GM12878 (cell line): ENCODE results near the gene TRERF1. TPM values are rescaled to one million over a fixed set of nuclear protein-coding genes. Genes with fewer than 3 reads are reported as not detected.

ENCODE experiments used
- BACH1 ChIP-seq: fragments of 450-650 bp; IDR thresholded peaks from 2 replicates; pipeline ENCODE4 v1.6.1; 2017; ENCODE audit warnings: mild to moderate bottlenecking, borderline replicate concordance
- BCL11A ChIP-seq: IDR thresholded peaks from 2 replicates; pipeline ENCODE4 v1.6.1; 2011; ENCODE audit warnings: low read depth, low read length
- CBX3 ChIP-seq: fragments of 200-600 bp; sonication (generic); IDR thresholded peaks from 2 replicates; pipeline ENCODE4 v1.6.1; 2016; ENCODE audit warnings: low read depth, borderline replicate concordance
- CBX5 ChIP-seq: sonication (generic); IDR thresholded peaks from 2 replicates; pipeline ENCODE4 v1.6.1; 2016; ENCODE audit warnings: low read depth, moderate library complexity, mild to moderate bottlenecking, inconsistent platforms
- CREB1 ChIP-seq: IDR thresholded peaks from 2 replicates; pipeline ENCODE4 v1.6.1; 2012; ENCODE audit warnings: low read depth, mild to moderate bottlenecking, inconsistent platforms
- DPF2 ChIP-seq: fragments of 450-650 bp; IDR thresholded peaks from 2 replicates; pipeline ENCODE4 v1.6.1; 2017; ENCODE audit warnings: mild to moderate bottlenecking
- HDAC6 ChIP-seq: fragments of 200-600 bp; sonication (generic); IDR thresholded peaks from one replicate; pipeline ENCODE4 v1.8.0; 2017; ENCODE audit warnings: antibody characterized with exemption; ENCODE audit not compliant: unreplicated experiment
- LARP7 ChIP-seq: fragments of 450-650 bp; IDR thresholded peaks from 2 replicates; pipeline ENCODE4 v1.6.1; 2017; ENCODE audit warnings: mild to moderate bottlenecking
- MYB ChIP-seq: fragments of 150-350 bp; IDR thresholded peaks from 2 replicates; pipeline ENCODE4 v1.6.1; 2014; ENCODE audit warnings: mild to moderate bottlenecking, low read depth, low read length, borderline replicate concordance
- NR2C1 ChIP-seq: fragments of 450-650 bp; IDR thresholded peaks from 2 replicates; pipeline ENCODE4 v1.6.1; 2017; ENCODE audit warnings: antibody characterized with exemption, mild to moderate bottlenecking, moderate library complexity
- RAD21 ChIP-seq: IDR thresholded peaks from 2 replicates; pipeline ENCODE4 v1.6.1; 2011; ENCODE audit warnings: mild to moderate bottlenecking, low read depth, low read length, moderate library complexity; ENCODE audit not compliant: insufficient read depth
- RCOR1 ChIP-seq: conservative IDR thresholded peaks from 2 replicates; pipeline ENCODE4 v1.6.1; 2012; ENCODE audit warnings: low read depth, low read length, improper control_type of control experiment
- SMC3 ChIP-seq: IDR thresholded peaks from 2 replicates; pipeline ENCODE4 v1.6.1; 2011; ENCODE audit warnings: low read length, improper control_type of control experiment, borderline replicate concordance
- SREBF2 ChIP-seq: IDR thresholded peaks from 2 replicates; pipeline ENCODE4 v1.6.1; 2012; ENCODE audit warnings: mild to moderate bottlenecking, low read length
- ZNF217 ChIP-seq: fragments of 450-650 bp; IDR thresholded peaks from 2 replicates; pipeline ENCODE4 v1.6.1; 2017; ENCODE audit warnings: antibody characterized with exemption, mild to moderate bottlenecking
- ZNF24 ChIP-seq: fragments of 450-650 bp; IDR thresholded peaks from 2 replicates; pipeline ENCODE4 v1.6.1; 2017; ENCODE audit warnings: antibody characterized with exemption, mild to moderate bottlenecking
- polyA plus RNA-seq, 11 experiments: library from polyadenylated mRNA; depleted of rRNA in 4 of 11; unstranded in 6 of 11; stranded (reverse) in 5 of 11; fragments of >200 nt; fragmentation: Nextera tagmentation in 4 of 11; fragmentation: Illumina TruSeq in 1 of 11; extraction: Ambion mirVana in 4 of 11; extraction: Trizol in 1 of 11; gene quantifications; 1 replicate in 1 of 11; 2 replicates in 10 of 11; pipeline versions ENCODE4 v1.2.1 to v1.2.3, GENCODE V29; 2011 to 2016; ENCODE audit warnings: inconsistent platforms in 2 of 11, missing spikeins in 2 of 11, low read depth in 1 of 11
- total RNA-seq, 4 experiments: library from RNA; depleted of rRNA in 3 of 4; stranded (reverse); fragments of >200 nt in 3 of 4; fragmentation: Illumina TruSeq in 1 of 4; extraction: Trizol in 1 of 4; gene quantifications; 2 replicates each; pipeline versions ENCODE4 v1.2.1 to v1.2.3, GENCODE V29; 2013 to 2021
- TF ChIP-seq, protein P1 (sequence below): IDR thresholded peaks from 2 replicates; pipeline ENCODE4 v1.6.1; 2012; ENCODE audit warnings: low read depth, low read length, improper control_type of control experiment
- TF ChIP-seq, protein P2 (sequence below): fragments of 450-650 bp; formaldehyde crosslinking; IDR thresholded peaks from 2 replicates; pipeline ENCODE4 v1.5.0; 2022; ENCODE audit warnings: mild to moderate bottlenecking, missing genetic modification characterization
- TF ChIP-seq, protein P3 (sequence below): fragments of 450-650 bp; conservative IDR thresholded peaks from 2 replicates; pipeline ENCODE4 v1.6.1; 2017; ENCODE audit warnings: mild to moderate bottlenecking, moderate library complexity
- TF ChIP-seq, protein P4 (sequence below): IDR thresholded peaks from 2 replicates; pipeline ENCODE4 v1.6.1; 2011; ENCODE audit warnings: borderline replicate concordance, low read depth, mild to moderate bottlenecking, moderate library complexity, mixed read lengths, low read length; ENCODE audit not compliant: insufficient read depth; ENCODE audit errors: extremely low read length
- TF ChIP-seq, protein P5 (sequence below): fragments of 450-650 bp; IDR thresholded peaks from 2 replicates; pipeline ENCODE4 v1.6.1; 2016; ENCODE audit warnings: mild to moderate bottlenecking
- TF ChIP-seq, protein P6 (sequence below): fragments of 450-650 bp; IDR thresholded peaks from 2 replicates; pipeline ENCODE4 v1.6.1; 2016; ENCODE audit warnings: mild to moderate bottlenecking

TRERF1 gene
- total and polyA plus RNA-seq, 10 of the 15 experiments (the other 5 are each of a cell fraction or from before 2014, with no cell fraction given) = 2.2 to 19.4 (median 7.2) TPM

DNA sequence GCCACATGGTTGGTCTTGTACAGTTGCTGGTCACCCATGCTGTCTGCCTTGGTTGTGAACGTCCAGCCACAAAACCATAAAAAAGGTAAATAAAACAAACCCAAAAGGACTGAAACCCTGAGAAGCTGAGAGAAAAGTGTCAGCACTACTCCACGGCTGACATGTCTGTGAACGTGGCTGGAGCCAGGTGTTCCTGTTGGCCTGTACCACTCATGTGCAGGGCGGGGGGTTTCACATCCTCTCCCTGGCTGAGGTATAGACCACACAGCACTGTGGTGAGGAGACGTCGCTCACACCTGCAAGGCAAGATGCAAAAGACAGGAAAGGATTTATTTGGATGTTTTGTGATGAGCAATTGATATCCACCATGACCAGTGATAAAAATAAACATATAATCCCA is 182.2 kb downstream of the TRERF1 start (continued):
- no peak for TF ChIP-seq BCL11A
- TF ChIP-seq RAD21 = 0 out of 2 replicates have a peak, but pooled peaks have one; percentile 13
- peak; percentile 66 for TF ChIP-seq DPF2
- TF ChIP-seq CBX5 = no peak
- TF ChIP-seq CBX3 = no peak
- no peak for TF ChIP-seq NR2C1
- no peak for TF ChIP-seq HDAC6
- TF ChIP-seq LARP7 = no peak
- no peak for TF ChIP-seq SREBF2
- TF ChIP-seq ZNF24 = no peak
- TF ChIP-seq, protein P1, sequence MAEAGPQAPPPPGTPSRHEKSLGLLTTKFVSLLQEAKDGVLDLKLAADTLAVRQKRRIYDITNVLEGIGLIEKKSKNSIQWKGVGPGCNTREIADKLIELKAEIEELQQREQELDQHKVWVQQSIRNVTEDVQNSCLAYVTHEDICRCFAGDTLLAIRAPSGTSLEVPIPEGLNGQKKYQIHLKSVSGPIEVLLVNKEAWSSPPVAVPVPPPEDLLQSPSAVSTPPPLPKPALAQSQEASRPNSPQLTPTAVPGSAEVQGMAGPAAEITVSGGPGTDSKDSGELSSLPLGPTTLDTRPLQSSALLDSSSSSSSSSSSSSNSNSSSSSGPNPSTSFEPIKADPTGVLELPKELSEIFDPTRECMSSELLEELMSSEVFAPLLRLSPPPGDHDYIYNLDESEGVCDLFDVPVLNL = no peak
- TF ChIP-seq, protein P2, sequence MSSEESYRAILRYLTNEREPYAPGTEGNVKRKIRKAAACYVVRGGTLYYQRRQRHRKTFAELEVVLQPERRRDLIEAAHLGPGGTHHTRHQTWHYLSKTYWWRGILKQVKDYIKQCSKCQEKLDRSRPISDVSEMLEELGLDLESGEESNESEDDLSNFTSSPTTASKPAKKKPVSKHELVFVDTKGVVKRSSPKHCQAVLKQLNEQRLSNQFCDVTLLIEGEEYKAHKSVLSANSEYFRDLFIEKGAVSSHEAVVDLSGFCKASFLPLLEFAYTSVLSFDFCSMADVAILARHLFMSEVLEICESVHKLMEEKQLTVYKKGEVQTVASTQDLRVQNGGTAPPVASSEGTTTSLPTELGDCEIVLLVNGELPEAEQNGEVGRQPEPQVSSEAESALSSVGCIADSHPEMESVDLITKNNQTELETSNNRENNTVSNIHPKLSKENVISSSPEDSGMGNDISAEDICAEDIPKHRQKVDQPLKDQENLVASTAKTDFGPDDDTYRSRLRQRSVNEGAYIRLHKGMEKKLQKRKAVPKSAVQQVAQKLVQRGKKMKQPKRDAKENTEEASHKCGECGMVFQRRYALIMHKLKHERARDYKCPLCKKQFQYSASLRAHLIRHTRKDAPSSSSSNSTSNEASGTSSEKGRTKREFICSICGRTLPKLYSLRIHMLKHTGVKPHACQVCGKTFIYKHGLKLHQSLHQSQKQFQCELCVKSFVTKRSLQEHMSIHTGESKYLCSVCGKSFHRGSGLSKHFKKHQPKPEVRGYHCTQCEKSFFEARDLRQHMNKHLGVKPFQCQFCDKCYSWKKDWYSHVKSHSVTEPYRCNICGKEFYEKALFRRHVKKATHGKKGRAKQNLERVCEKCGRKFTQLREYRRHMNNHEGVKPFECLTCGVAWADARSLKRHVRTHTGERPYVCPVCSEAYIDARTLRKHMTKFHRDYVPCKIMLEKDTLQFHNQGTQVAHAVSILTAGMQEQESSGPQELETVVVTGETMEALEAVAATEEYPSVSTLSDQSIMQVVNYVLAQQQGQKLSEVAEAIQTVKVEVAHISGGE (CRISPR knock-in tag) = no peak
- TF ChIP-seq, protein P3, sequence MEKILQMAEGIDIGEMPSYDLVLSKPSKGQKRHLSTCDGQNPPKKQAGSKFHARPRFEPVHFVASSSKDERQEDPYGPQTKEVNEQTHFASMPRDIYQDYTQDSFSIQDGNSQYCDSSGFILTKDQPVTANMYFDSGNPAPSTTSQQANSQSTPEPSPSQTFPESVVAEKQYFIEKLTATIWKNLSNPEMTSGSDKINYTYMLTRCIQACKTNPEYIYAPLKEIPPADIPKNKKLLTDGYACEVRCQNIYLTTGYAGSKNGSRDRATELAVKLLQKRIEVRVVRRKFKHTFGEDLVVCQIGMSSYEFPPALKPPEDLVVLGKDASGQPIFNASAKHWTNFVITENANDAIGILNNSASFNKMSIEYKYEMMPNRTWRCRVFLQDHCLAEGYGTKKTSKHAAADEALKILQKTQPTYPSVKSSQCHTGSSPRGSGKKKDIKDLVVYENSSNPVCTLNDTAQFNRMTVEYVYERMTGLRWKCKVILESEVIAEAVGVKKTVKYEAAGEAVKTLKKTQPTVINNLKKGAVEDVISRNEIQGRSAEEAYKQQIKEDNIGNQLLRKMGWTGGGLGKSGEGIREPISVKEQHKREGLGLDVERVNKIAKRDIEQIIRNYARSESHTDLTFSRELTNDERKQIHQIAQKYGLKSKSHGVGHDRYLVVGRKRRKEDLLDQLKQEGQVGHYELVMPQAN = no peak
- no peak for TF ChIP-seq BACH1
- TF ChIP-seq ZNF217 = no peak
- TF ChIP-seq, protein P4, sequence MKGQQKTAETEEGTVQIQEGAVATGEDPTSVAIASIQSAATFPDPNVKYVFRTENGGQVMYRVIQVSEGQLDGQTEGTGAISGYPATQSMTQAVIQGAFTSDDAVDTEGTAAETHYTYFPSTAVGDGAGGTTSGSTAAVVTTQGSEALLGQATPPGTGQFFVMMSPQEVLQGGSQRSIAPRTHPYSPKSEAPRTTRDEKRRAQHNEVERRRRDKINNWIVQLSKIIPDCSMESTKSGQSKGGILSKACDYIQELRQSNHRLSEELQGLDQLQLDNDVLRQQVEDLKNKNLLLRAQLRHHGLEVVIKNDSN = no peak
- no peak for TF ChIP-seq RCOR1
- TF ChIP-seq, protein P5, sequence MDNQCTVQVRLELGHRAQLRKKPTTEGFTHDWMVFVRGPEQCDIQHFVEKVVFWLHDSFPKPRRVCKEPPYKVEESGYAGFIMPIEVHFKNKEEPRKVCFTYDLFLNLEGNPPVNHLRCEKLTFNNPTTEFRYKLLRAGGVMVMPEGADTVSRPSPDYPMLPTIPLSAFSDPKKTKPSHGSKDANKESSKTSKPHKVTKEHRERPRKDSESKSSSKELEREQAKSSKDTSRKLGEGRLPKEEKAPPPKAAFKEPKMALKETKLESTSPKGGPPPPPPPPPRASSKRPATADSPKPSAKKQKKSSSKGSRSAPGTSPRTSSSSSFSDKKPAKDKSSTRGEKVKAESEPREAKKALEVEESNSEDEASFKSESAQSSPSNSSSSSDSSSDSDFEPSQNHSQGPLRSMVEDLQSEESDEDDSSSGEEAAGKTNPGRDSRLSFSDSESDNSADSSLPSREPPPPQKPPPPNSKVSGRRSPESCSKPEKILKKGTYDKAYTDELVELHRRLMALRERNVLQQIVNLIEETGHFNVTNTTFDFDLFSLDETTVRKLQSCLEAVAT = peak; percentile 63; the same call in 1 of the 2 replicates
- TF ChIP-seq SMC3 = peak; percentile 21; the same call in 1 of the 2 replicates
- peak; percentile 35; the same call in 1 of the 2 replicates for TF ChIP-seq CREB1
- TF ChIP-seq, protein P6, sequence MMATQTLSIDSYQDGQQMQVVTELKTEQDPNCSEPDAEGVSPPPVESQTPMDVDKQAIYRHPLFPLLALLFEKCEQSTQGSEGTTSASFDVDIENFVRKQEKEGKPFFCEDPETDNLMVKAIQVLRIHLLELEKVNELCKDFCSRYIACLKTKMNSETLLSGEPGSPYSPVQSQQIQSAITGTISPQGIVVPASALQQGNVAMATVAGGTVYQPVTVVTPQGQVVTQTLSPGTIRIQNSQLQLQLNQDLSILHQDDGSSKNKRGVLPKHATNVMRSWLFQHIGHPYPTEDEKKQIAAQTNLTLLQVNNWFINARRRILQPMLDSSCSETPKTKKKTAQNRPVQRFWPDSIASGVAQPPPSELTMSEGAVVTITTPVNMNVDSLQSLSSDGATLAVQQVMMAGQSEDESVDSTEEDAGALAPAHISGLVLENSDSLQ = peak; percentile 85
- no peak for TF ChIP-seq MYB
